Ectodermal cell (in vitro differentiated cells): ENCODE data around the gene PTPRN2.

Experiments used
- H3K27ac ChIP-seq: 2 replicates; pipeline ENCODE4 v1.7.0; 2013; ENCODE audit warnings: mild to moderate bottlenecking, low read depth, low read length; ENCODE audit not compliant: insufficient read depth, poor library complexity, severe bottlenecking
- H3K27me3 ChIP-seq: 2 replicates; pipeline ENCODE4 v1.7.0; 2013; ENCODE audit warnings: mild to moderate bottlenecking, low read length; ENCODE audit not compliant: insufficient read depth, control insufficient read depth, poor library complexity, severe bottlenecking
- H3K36me3 ChIP-seq: one replicate; pipeline ENCODE4 v1.7.0; 2013; ENCODE audit warnings: low read length; ENCODE audit not compliant: control insufficient read depth, insufficient read depth
- H3K4me1 ChIP-seq: one replicate; pipeline ENCODE4 v1.7.0; 2013; ENCODE audit warnings: low read length; ENCODE audit not compliant: control insufficient read depth, insufficient read depth
- H3K4me3 ChIP-seq: 2 replicates; pipeline ENCODE4 v1.7.0; 2013; ENCODE audit warnings: low read depth, low read length, control low read depth; ENCODE audit not compliant: insufficient read depth
- H3K9me3 ChIP-seq: 2 replicates; pipeline ENCODE4 v1.7.0; 2013; ENCODE audit warnings: mild to moderate bottlenecking, low read length, moderate library complexity; ENCODE audit not compliant: control insufficient read depth
- WGBS, 2 experiments: methylation state at CpG; one replicate each; pipeline ENCODE4 v1.1.7; 2013; ENCODE audit warnings: missing lambda C conversion rate in 2 of 2; 5-methylcytosine and 5-hydroxymethylcytosine counted together

Gene PTPRN2

GRCh38 chr7:158111906-158112570 lies 475.6 kb downstream of the PTPRN2 start:
- Histone ChIP-seq H3K4me1 (no peaks in the 10 kb centered on the region), H3K9me3 (peaks cover 18% of the 10 kb centered on the region), H3K27ac (no peak overlapping the region), H3K4me3 (no peak overlapping the region), H3K27me3 (no peaks in the 10 kb centered on the region), H3K36me3 (no peaks in the 10 kb centered on the region)
- WGBS, 2 experiments = 83 to 84% methylated on average over 15 of the region's 15 CpGs

- Histone ChIP-seq H3K4me3 (no peak overlapping the region), H3K27ac (no peak overlapping the region), H3K4me1 (no peaks in the 10 kb centered on the region), H3K27me3 (no peaks in the 10 kb centered on the region), H3K9me3 (peaks cover 23% of the 10 kb centered on the region), H3K36me3 (no peaks in the 10 kb centered on the region)
- 78 to 80% methylated on average over 16 of the region's 16 CpGs for WGBS, 2 experiments
These were observed 476.4 kb downstream of the PTPRN2 start for GRCh38 chr7:158111049-158111751.

- no peaks in the 10 kb centered on the region for H3K36me3 ChIP-seq
- H3K27me3 ChIP-seq = no peaks in the 10 kb centered on the region
- WGBS, 2 experiments = 84 to 87% methylated on average over 14 of the region's 14 CpGs
- no peaks in the 10 kb centered on the region for H3K4me1 ChIP-seq
- no peak overlapping the region for H3K4me3 ChIP-seq
- H3K27ac ChIP-seq = no peak overlapping the region
- H3K9me3 ChIP-seq = peaks cover 23% of the 10 kb centered on the region
These were observed 477.0 kb downstream of the PTPRN2 start for GRCh38 chr7:158110661-158111048.

- 79 to 82% methylated on average over 15 of the region's 15 CpGs for WGBS, 2 experiments
- Histone ChIP-seq H3K27me3 (no peaks in the 10 kb centered on the region), H3K36me3 (no peaks in the 10 kb centered on the region), H3K27ac (no peak overlapping the region), H3K4me1 (no peaks in the 10 kb centered on the region), H3K9me3 (peaks cover 24% of the 10 kb centered on the region), H3K4me3 (no peak overlapping the region)
These were observed 477.5 kb downstream of the PTPRN2 start for GRCh38 chr7:158110034-158110590.

DNA sequence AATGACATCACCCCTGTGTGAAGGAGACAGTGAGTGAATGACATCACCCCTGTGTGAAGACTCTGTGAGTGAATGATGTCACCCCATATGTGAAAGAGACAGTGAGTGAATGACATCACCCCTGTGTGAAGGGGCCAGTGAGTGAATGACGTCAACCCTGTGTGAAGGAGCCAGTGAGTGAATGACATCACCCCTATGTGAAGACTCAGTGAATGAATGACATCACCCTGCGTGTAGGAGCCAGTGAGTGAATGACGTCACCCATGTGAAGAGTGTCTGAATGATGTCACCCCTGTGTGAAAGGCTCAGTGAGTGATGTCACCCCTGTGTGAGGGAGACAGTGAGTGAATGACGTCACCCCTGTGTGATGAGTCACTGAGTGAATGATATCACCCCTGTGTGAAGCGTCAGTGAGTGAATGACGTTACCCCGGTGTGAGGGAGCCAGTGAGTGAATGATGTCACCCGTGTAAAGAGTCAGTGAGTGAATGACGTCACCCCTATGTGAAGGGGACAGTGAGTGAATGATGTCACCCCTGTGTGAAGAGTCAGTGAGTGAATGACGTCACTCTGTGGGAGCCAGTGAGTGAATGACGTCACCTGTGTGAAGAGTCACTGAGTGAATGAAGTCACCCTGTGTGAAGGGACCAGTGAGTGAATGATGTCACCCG lies 478.1 kb downstream of the PTPRN2 start:
- H3K4me1 ChIP-seq = no peaks in the 10 kb centered on the region
- 73 to 74% methylated on average over 12 of the region's 12 CpGs for WGBS, 2 experiments
- peaks cover 24% of the 10 kb centered on the region for H3K9me3 ChIP-seq
- H3K27ac ChIP-seq = no peak overlapping the region
- H3K27me3 ChIP-seq = no peaks in the 10 kb centered on the region
- no peaks in the 10 kb centered on the region for H3K36me3 ChIP-seq
- no peak overlapping the region for H3K4me3 ChIP-seq

DNA sequence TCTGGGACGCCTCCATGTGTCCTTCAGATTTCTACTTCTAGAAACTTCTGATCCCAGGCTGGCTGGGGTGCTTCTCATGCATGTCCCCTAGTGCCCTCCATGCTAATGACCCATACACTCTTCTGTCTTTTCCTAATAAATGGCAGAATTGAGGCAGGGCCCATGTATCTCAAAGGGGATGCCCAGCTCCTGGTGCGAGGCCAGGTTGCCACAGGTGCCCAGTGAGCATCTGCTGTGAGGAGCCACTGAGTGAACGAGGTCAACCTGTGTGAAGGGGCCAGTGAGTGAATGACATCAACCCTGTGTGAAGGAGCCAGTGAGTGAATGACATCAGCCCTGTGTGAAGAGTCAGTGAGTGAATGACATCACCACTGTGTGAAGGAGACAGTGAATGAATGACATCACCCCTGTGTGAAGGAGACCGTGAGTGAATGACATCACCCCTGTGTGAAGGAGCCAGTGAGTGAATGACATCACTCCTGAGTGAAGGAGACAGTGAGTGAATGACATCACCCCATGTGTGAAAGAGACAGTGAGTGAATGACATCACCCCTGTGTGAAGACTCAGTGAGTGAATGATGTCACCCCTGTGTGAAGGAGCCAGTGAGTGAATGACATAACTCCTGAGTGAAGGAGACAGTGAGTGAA lies 478.9 kb downstream of the PTPRN2 start:
- H3K36me3 ChIP-seq = no peaks in the 10 kb centered on the region
- no peak overlapping the region for H3K4me3 ChIP-seq
- no peaks in the 10 kb centered on the region for H3K4me1 ChIP-seq
- H3K27ac ChIP-seq = no peak overlapping the region
- peaks cover 20% of the 10 kb centered on the region for H3K9me3 ChIP-seq
- WGBS, 2 experiments = 69 to 70% methylated on average over 4 of the region's 4 CpGs
- H3K27me3 ChIP-seq = no peaks in the 10 kb centered on the region

DNA sequence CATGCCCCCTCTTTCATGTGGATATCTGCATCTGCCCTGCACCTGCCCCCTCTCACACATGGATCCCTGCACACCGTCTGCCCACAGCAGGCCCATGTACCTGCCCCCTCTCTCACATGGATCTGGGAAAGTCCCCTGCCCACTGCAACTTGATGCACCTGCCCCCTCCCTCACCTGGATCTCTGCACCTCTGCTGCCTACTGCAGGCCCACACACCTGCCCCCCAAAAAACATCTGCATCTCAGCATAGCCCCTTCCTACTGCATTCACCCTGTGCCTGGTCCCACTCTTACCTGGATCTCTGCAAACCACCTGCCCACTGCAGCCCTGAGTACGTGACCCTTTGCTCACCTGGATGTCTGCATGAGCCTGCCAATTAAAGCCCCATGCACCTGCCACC lies 479.8 kb downstream of the PTPRN2 start:
- no peaks in the 10 kb centered on the region for H3K36me3 ChIP-seq
- H3K27ac ChIP-seq = no peak overlapping the region
- H3K9me3 ChIP-seq = peaks cover 19% of the 10 kb centered on the region
- no peak overlapping the region for H3K4me3 ChIP-seq
- no peaks in the 10 kb centered on the region for H3K27me3 ChIP-seq
- no peaks in the 10 kb centered on the region for H3K4me1 ChIP-seq
- 69 to 78% methylated on average over 2 of the region's 2 CpGs for WGBS, 2 experiments

DNA sequence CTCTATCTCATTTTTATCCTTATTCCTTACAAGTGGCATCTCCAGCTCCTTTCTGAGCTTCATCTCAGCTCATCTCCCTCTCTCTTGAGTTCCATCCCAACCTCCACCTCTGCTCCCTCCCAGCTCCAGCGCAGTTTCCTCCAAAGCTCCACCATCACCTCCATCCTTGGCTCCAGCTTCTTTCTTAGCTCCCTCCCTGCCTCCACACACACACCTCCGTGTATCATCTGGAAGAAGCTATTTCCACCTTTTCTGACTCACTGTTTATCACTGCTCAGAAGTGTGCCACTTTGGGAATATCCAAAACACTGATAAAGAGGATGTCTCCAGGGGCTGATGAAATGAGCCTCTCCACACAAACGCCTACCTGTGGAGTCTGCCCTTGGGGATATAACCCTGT lies 481.4 kb downstream of the PTPRN2 start:
- Histone ChIP-seq H3K27me3 (no peaks in the 10 kb centered on the region), H3K4me1 (no peaks in the 10 kb centered on the region), H3K36me3 (no peaks in the 10 kb centered on the region), H3K9me3 (peaks cover 22% of the 10 kb centered on the region), H3K4me3 (no peak overlapping the region), H3K27ac (no peak overlapping the region)
- WGBS, 2 experiments = 48% methylated on average over 3 of the region's 3 CpGs

DNA sequence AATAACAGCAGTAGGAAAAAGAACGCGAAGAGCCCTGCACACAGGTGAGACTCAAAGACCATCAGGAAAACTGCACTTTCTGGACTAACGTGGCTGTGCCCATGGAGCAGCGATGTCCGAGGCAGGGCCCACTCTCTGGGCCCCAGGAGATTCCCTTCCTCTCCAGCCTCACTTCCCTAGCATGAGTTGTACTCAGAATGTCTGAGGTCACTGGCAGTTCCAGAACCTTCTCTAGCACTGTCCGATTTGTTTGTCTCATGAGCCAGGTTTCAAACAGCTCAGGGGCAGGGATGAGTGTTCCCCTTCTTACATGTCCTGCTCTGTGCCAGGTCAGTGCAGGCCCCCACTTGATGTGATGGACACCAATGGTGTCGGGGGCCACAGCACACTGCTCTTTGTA lies 484.2 kb downstream of the PTPRN2 start:
- Histone ChIP-seq H3K27me3 (no peaks in the 10 kb centered on the region), H3K27ac (no peak overlapping the region), H3K36me3 (no peaks in the 10 kb centered on the region), H3K4me3 (no peak overlapping the region), H3K4me1 (no peaks in the 10 kb centered on the region), H3K9me3 (peaks cover 22% of the 10 kb centered on the region)
- 82 to 83% methylated on average over 7 of the region's 7 CpGs for WGBS, 2 experiments

DNA sequence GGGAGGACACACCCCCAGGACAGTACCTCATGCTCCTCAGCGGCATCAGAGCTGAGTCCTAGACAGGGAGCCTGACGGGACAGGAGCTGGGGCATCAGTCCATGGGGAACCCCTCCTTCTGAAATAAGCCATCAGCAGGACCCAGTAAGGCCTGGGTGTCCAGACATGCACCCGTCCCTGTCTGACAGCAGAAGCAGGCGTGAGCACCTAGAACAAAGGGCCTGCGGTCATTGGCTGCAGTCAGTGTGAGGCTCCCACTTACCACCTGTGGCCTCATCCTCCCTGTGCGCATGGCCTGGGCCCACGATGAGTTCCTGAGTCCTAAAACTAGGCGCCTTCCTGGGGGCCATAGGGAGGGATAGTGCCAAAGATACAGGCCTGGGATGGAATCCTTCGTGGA lies 484.7 kb downstream of the PTPRN2 start:
- 71 to 76% methylated on average over 9 of the region's 9 CpGs for WGBS, 2 experiments
- Histone ChIP-seq H3K4me1 (no peaks in the 10 kb centered on the region), H3K36me3 (no peaks in the 10 kb centered on the region), H3K27ac (no peak overlapping the region), H3K9me3 (peaks cover 18% of the 10 kb centered on the region), H3K4me3 (no peak overlapping the region), H3K27me3 (no peaks in the 10 kb centered on the region)
